Common myeloid progenitor, CD34-positive (primary cell): ENCODE results near the gene ADCY5.

ENCODE experiments used
- CTCF ChIA-PET: fragments of 350-600 bp; sonication (Branson Sonifier 250); formaldehyde crosslinking; loops from one replicate; lab custom pipeline; 2021; ENCODE audit warnings: antibody characterized with exemption; lab: Charles Lee
- POLR2A ChIA-PET: fragments of 350-600 bp; sonication (Branson Sonifier 250); formaldehyde crosslinking; loops from one replicate; lab custom pipeline; 2021; ENCODE audit warnings: antibody characterized with exemption; lab: Charles Lee
- DNase-seq, 3 donors: peaks; one replicate each; pipeline versions ENCODE4 v3.0.0 to v3.0.0-alpha.2; 2013
- H3K27ac ChIP-seq, 2 experiments: 1 replicate in 1 of 2; 2 replicates in 1 of 2; pipeline ENCODE4 v1.7.0; 2013; ENCODE audit warnings: inconsistent platforms in 2 of 2, low read length in 2 of 2, mild to moderate bottlenecking in 2 of 2, low read depth in 1 of 2, moderate library complexity in 1 of 2; ENCODE audit not compliant: severe bottlenecking in 2 of 2, insufficient read depth in 1 of 2, poor library complexity in 1 of 2
- H3K27me3 ChIP-seq, 5 experiments: replicated peaks in 2 of 5; 1 replicate in 3 of 5; 2 replicates in 2 of 5; pipeline versions ENCODE4 v1.6.1 to v1.7.0; 2013; ENCODE audit warnings: low read length in 4 of 5, mild to moderate bottlenecking in 2 of 5, moderate library complexity in 2 of 5, inconsistent platforms in 1 of 5; ENCODE audit not compliant: insufficient read depth in 5 of 5, control insufficient read depth in 4 of 5
- H3K36me3 ChIP-seq, 4 experiments: 1 replicate in 2 of 4; 2 replicates in 2 of 4; pipeline versions ENCODE4 v1.6.1 to v1.7.0; 2013; ENCODE audit warnings: low read length in 3 of 4, control low read depth in 1 of 4, mild to moderate bottlenecking in 1 of 4; ENCODE audit not compliant: control insufficient read depth in 4 of 4, insufficient read depth in 4 of 4
- H3K4me1 ChIP-seq, 4 experiments: 1 replicate in 3 of 4; 2 replicates in 1 of 4; pipeline versions ENCODE4 v1.6.1 to v1.7.1; 2013; ENCODE audit warnings: low read length in 3 of 4, mild to moderate bottlenecking in 3 of 4, control low read depth in 1 of 4, inconsistent platforms in 1 of 4, moderate library complexity in 1 of 4; ENCODE audit not compliant: control insufficient read depth in 4 of 4, insufficient read depth in 4 of 4; ENCODE audit errors: control extremely low read depth in 1 of 4
- H3K4me3 ChIP-seq, 7 experiments: 1 replicate in 4 of 7; 2 replicates in 3 of 7; pipeline versions ENCODE4 v1.5.1 to v1.7.0; 2013; ENCODE audit warnings: mild to moderate bottlenecking in 7 of 7, low read length in 6 of 7, moderate library complexity in 6 of 7, inconsistent platforms in 2 of 7, low read depth in 2 of 7, control low read depth in 1 of 7; ENCODE audit not compliant: insufficient read depth in 4 of 7, control insufficient read depth in 1 of 7; ENCODE audit errors: extremely low read depth in 1 of 7
- H3K9me3 ChIP-seq, 5 experiments: 1 replicate in 4 of 5; 2 replicates in 1 of 5; pipeline versions ENCODE4 v1.6.1 to v1.7.1; 2013; ENCODE audit warnings: low read length in 4 of 5, mild to moderate bottlenecking in 2 of 5, inconsistent platforms in 1 of 5, low read depth in 1 of 5, moderate library complexity in 1 of 5; ENCODE audit not compliant: control insufficient read depth in 4 of 5, insufficient read depth in 2 of 5; ENCODE audit errors: control extremely low read depth in 1 of 5
- WGBS: methylation state at CpG from one replicate; pipeline ENCODE4 v1.1.5; 2013; ENCODE audit not compliant: insufficient coverage; 5-methylcytosine and 5-hydroxymethylcytosine counted together

The ADCY5 gene

GRCh38 chr3:123296261-123296660, 152.6 kb downstream of the ADCY5 start:
- H3K36me3 ChIP-seq: no peaks in the 10 kb centered on the region

GRCh38 chr3:123295901-123296250, 153.0 kb downstream of the ADCY5 start:
- no peaks in the 10 kb centered on the region for H3K4me1 ChIP-seq
- no peaks in the 10 kb centered on the region for H3K36me3 ChIP-seq
- no peak overlapping the region for H3K27ac ChIP-seq
- no peak overlapping the region for H3K4me3 ChIP-seq
- WGBS: 78% methylated on average over 6 of the region's 11 CpGs
- H3K27me3 ChIP-seq: peaks cover 0 to 5% (median 0%) of the 10 kb centered on the region in 5 experiments
- POLR2A ChIA-PET: no interaction called here
- H3K9me3 ChIP-seq: no peaks in the 10 kb centered on the region
- CTCF ChIA-PET: no interaction called here
- DNase-seq: no peak

More at GRCh38 chr3:123296261-123296660, 152.6 kb downstream of the ADCY5 start:
- CTCF ChIA-PET: no interaction called here
- H3K27me3 ChIP-seq: peaks cover 0 to 4% (median 0%) of the 10 kb centered on the region in 5 experiments
- DNase-seq: no peak
- POLR2A ChIA-PET: no interaction called here
- H3K27ac ChIP-seq: no peak overlapping the region
- no peak overlapping the region for H3K4me3 ChIP-seq
- WGBS: 95% methylated on average over 5 of the region's 7 CpGs
- no peaks in the 10 kb centered on the region for H3K9me3 ChIP-seq
- no peaks in the 10 kb centered on the region for H3K4me1 ChIP-seq

- H3K36me3 ChIP-seq: no peaks in the 10 kb centered on the region
- no peak overlapping the region for H3K27ac ChIP-seq
- H3K9me3 ChIP-seq: no peaks in the 10 kb centered on the region
- DNase-seq: no peak
- CTCF ChIA-PET: no interaction called here
- peaks cover 0 to 5% (median 0%) of the 10 kb centered on the region in 5 experiments for H3K27me3 ChIP-seq
- H3K4me3 ChIP-seq: no peak overlapping the region
- 90% methylated on average over 6 of the region's 7 CpGs for WGBS
- no peaks in the 10 kb centered on the region for H3K4me1 ChIP-seq
- POLR2A ChIA-PET: no interaction called here
Measured at GRCh38 chr3:123295171-123295900, 153.6 kb downstream of the ADCY5 start.

GRCh38 chr3:123294296-123294938, 154.5 kb downstream of the ADCY5 start:
- Histone ChIP-seq H3K27ac (no peak overlapping the region), H3K27me3 (peaks cover 0 to 5% (median 0%) of the 10 kb centered on the region in 5 experiments), H3K4me3 (no peak overlapping the region), H3K4me1 (no peaks in the 10 kb centered on the region), H3K9me3 (no peaks in the 10 kb centered on the region), H3K36me3 (no peaks in the 10 kb centered on the region)
- 97% methylated on average over 12 of the region's 13 CpGs for WGBS
- POLR2A ChIA-PET: no interaction called here
- no peak for DNase-seq
- CTCF ChIA-PET: no interaction called here

GRCh38 chr3:123292321-123293310, 156.3 kb downstream of the ADCY5 start:
- no peak for DNase-seq
- ChIA-PET POLR2A (no interaction called here), CTCF (interaction anchor here (1.1 kb wide), 1 partner anchor 23 kb away, joined by 4 read pairs; no protein-coding TSS in a partner anchor)
- Histone ChIP-seq H3K9me3 (no peaks in the 10 kb centered on the region), H3K4me3 (no peak overlapping the region), H3K36me3 (no peaks in the 10 kb centered on the region), H3K4me1 (no peaks in the 10 kb centered on the region), H3K27me3 (peaks cover 0 to 5% (median 0%) of the 10 kb centered on the region in 5 experiments), H3K27ac (no peak overlapping the region)
- 85% methylated on average over 13 of the region's 15 CpGs for WGBS

- Histone ChIP-seq H3K4me1 (no peaks in the 10 kb centered on the region), H3K4me3 (no peak overlapping the region), H3K9me3 (no peaks in the 10 kb centered on the region), H3K36me3 (no peaks in the 10 kb centered on the region), H3K27me3 (peaks cover 0 to 5% (median 0%) of the 10 kb centered on the region in 5 experiments), H3K27ac (no peak overlapping the region)
- no peak for DNase-seq
- ChIA-PET CTCF (interaction anchor here (1.1 kb wide), 1 partner anchor 24 kb away, joined by 4 read pairs; no protein-coding TSS in a partner anchor), POLR2A (no interaction called here)
- 83% methylated on average over 7 of the region's 7 CpGs for WGBS
Measured at GRCh38 chr3:123291404-123291803, 157.5 kb downstream of the ADCY5 start.
